ENCODE measurements around the gene SNAI3. TPM values are rescaled to one million over a fixed set of nuclear protein-coding genes. Genes with fewer than 3 reads are reported as not detected.

The SNAI3 gene
- total RNA-seq, 1 donor from 2014 or later = 0.16 TPM

GRCh38 chr16:88634141-88634993 is 51.9 kb downstream of the SNAI3 start:
- DNase-seq = no peak

GRCh38 chr16:88633684-88634140 is 52.6 kb downstream of the SNAI3 start:
- no peak for DNase-seq

GRCh38 chr16:88632587-88632930 is 53.7 kb downstream of the SNAI3 start:
- DNase-seq = no peak

- DNase-seq = no peak
Measured at GRCh38 chr16:88631920-88632586, 54.3 kb downstream of the SNAI3 start.

- DNase-seq = no peak
Measured at GRCh38 chr16:88631384-88631783, 54.9 kb downstream of the SNAI3 start.

GRCh38 chr16:88630941-88631340 is 55.4 kb downstream of the SNAI3 start:
- DNase-seq = no peak

GRCh38 chr16:88630433-88630832 is 55.9 kb downstream of the SNAI3 start:
- DNase-seq = no peak

- no peak for DNase-seq
Measured at GRCh38 chr16:88629835-88630234, 56.5 kb downstream of the SNAI3 start.

- DNase-seq = no peak
Measured at GRCh38 chr16:88628512-88628974, 57.8 kb downstream of the SNAI3 start.

Other genes with a start within 250 kb of the SNAI3 start
- 1.2 TPM for gene ZFPM1, start 233.2 kb downstream of the SNAI3 start, total RNA-seq
- 12.0 TPM for gene ZC3H18, start 116.1 kb downstream of the SNAI3 start, total RNA-seq
- not detected for gene IL17C, start 47.9 kb downstream of the SNAI3 start, total RNA-seq
- gene CYBA, start 35.5 kb downstream of the SNAI3 start, total RNA-seq = 17.8 TPM
- 48.8 TPM for gene MVD, start 23.4 kb downstream of the SNAI3 start, total RNA-seq
- gene RNF166, start 19.9 kb upstream of the SNAI3 start, total RNA-seq = 10.9 TPM
- 15.9 TPM for gene CTU2, start 20.0 kb upstream of the SNAI3 start, total RNA-seq
- gene PIEZO1, start 98.7 kb upstream of the SNAI3 start, total RNA-seq = 4.8 TPM
- 1.6 TPM for gene CDT1, start 117.3 kb upstream of the SNAI3 start, total RNA-seq
- gene APRT, start 125.4 kb upstream of the SNAI3 start, total RNA-seq = 12.0 TPM
- gene GALNS, start 170.4 kb upstream of the SNAI3 start, total RNA-seq = 6.6 TPM
- gene TRAPPC2L, start 170.6 kb upstream of the SNAI3 start, total RNA-seq = 30.4 TPM
- gene PABPN1L, start 180.2 kb upstream of the SNAI3 start, total RNA-seq = not detected

All from occipital lobe (tissue), 2 donors.